Activated CD8-positive, alpha-beta T cell treated with anti-CD3 and anti-CD28 coated beads for 36 hours (primary cell): ENCODE data around the gene MAST4. TPM values are rescaled to one million over a fixed set of nuclear protein-coding genes. Genes with fewer than 3 reads are reported as not detected.

Experiments used
- ATAC-seq: fragments of 200-7000 bp; cut with Tn5 transposase; one replicate; pipeline ENCODE4 v1.10.0; 2021; ENCODE audit warnings: mild to moderate bottlenecking, moderate library complexity
- CTCF ChIA-PET: fragments of 350-600 bp; sonication (Branson Sonifier 250); formaldehyde crosslinking; loops from one replicate; lab custom pipeline; 2021; ENCODE audit warnings: antibody characterized with exemption; lab: Charles Lee
- POLR2A ChIA-PET: fragments of 350-600 bp; sonication (Branson Sonifier 250); formaldehyde crosslinking; loops from one replicate; lab custom pipeline; 2021; ENCODE audit warnings: antibody characterized with exemption; lab: Charles Lee
- DNase-seq: peaks from one replicate; pipeline ENCODE4 v3.0.0-alpha.2; 2020
- H3K27ac Mint-ChIP-seq: one replicate; pipeline ENCODE4 v1.8.0; 2021; ENCODE audit warnings: mild to moderate bottlenecking, mixed read lengths
- H3K27me3 Mint-ChIP-seq: one replicate; pipeline ENCODE4 v1.8.0; 2021; ENCODE audit warnings: mixed read lengths
- H3K36me3 Mint-ChIP-seq: one replicate; pipeline ENCODE4 v1.8.0; 2021; ENCODE audit warnings: low read depth, mixed read lengths
- H3K4me1 Mint-ChIP-seq: one replicate; pipeline ENCODE4 v1.8.0; 2021; ENCODE audit warnings: low read depth, mixed read lengths
- H3K4me3 Mint-ChIP-seq: one replicate; pipeline ENCODE4 v1.8.0; 2021; ENCODE audit warnings: mild to moderate bottlenecking, moderate library complexity, mixed read lengths
- H3K9me3 Mint-ChIP-seq: one replicate; pipeline ENCODE4 v1.8.0; 2021; ENCODE audit warnings: mixed read lengths
- intact Hi-C: fragments of 100-400 bp; cut with micrococcal nuclease; formaldehyde crosslinking; loops from one replicate; pipeline ENCODE4 v1.10.0; 2022
- total RNA-seq, 2 experiments: library from RNA; stranded (reverse); gene quantifications; one replicate each; pipeline ENCODE4 v1.2.3, GENCODE V29; 2021
- TF ChIP-seq, protein P1 (sequence below): fragments of 200-600 bp; IDR thresholded peaks from one replicate; pipeline ENCODE4 v1.8.0; 2022; ENCODE audit warnings: antibody characterized with exemption, mild to moderate bottlenecking

Gene MAST4
- total RNA-seq, 2 experiments from 2014 or later: 7.6 to 10.0 TPM

DNA sequence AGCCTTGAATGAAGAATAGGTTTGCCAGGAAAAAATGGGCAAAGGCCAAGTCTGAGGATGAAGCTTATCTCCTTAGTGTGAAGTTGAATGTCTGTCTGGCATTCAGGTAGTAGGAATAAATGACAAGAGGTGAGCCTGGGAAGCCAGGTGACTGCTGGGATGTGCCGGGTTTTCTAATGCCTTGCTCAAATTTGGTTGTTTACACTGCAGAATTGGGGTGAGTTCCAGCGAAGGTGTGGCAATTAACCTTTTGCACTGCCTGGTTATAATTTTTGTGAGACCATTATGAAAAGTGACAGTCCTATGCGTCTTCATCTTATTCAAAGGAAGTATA, 73.6 kb downstream of the MAST4 start:
- peaks cover 4% of the 10 kb centered on the region for H3K27me3 Mint-ChIP-seq
- ChIA-PET CTCF (no interaction called here), POLR2A (no interaction called here)
- DNase-seq (no peak), ATAC-seq (no peak)
- H3K27ac Mint-ChIP-seq: no peak overlapping the region
- H3K4me1 Mint-ChIP-seq: no peaks in the 10 kb centered on the region
- H3K9me3 Mint-ChIP-seq: no peaks in the 10 kb centered on the region
- TF ChIP-seq, protein P1, sequence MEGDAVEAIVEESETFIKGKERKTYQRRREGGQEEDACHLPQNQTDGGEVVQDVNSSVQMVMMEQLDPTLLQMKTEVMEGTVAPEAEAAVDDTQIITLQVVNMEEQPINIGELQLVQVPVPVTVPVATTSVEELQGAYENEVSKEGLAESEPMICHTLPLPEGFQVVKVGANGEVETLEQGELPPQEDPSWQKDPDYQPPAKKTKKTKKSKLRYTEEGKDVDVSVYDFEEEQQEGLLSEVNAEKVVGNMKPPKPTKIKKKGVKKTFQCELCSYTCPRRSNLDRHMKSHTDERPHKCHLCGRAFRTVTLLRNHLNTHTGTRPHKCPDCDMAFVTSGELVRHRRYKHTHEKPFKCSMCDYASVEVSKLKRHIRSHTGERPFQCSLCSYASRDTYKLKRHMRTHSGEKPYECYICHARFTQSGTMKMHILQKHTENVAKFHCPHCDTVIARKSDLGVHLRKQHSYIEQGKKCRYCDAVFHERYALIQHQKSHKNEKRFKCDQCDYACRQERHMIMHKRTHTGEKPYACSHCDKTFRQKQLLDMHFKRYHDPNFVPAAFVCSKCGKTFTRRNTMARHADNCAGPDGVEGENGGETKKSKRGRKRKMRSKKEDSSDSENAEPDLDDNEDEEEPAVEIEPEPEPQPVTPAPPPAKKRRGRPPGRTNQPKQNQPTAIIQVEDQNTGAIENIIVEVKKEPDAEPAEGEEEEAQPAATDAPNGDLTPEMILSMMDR: no peak
- H3K4me3 Mint-ChIP-seq: no peak overlapping the region
- intact Hi-C loops: no loop called here
- no peaks in the 10 kb centered on the region for H3K36me3 Mint-ChIP-seq

DNA sequence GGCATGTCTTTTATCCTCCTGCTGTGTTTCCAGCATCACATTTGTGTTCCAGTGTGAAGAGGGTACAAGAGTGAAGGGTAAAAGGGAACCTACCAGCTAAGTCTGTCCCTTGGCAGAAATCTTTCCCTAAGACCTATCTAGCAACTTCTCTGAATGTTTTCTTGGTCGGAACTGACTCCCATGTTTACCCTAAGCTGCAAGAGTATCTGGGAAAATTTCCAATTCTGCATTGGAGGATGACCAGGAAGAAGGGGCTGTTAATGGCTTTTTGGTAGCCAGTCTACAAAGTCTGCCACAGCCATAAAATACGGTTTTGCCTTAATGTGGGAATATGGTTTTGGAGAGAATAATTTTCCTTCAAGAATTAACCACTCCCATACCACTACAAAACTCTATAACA, 75.1 kb downstream of the MAST4 start:
- Mint-ChIP-seq H3K4me1 (no peaks in the 10 kb centered on the region), H3K27ac (no peak overlapping the region), H3K4me3 (no peak overlapping the region), H3K9me3 (no peaks in the 10 kb centered on the region), H3K27me3 (peaks cover 9% of the 10 kb centered on the region), H3K36me3 (no peaks in the 10 kb centered on the region)
- ATAC-seq (no peak), DNase-seq (no peak)
- ChIA-PET CTCF (no interaction called here), POLR2A (no interaction called here)
- TF ChIP-seq, protein P1: no peak
- intact Hi-C loops: no loop called here

DNA sequence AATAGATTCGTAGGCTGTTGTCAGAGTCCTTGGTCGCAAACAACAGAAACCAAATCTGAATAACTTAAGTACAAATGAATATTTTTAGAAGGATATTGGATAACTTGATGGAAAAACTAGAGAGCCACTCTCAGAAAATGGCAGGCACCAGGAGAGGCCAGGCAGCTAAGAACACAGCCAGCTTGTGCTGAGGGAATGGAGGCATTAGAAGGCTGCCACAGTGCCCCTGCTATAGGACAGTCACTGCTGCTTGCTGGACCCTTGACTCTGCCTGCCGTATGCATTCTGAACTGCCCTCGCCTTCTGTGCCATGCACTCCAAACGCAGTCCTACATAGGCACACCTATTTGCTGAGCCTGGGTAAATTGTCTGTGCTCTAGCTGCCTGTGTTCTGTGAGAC, 78.6 kb downstream of the MAST4 start:
- ATAC-seq (no peak), DNase-seq (no peak)
- no peak overlapping the region for H3K27ac Mint-ChIP-seq
- H3K9me3 Mint-ChIP-seq: no peaks in the 10 kb centered on the region
- POLR2A ChIA-PET: no interaction called here
- TF ChIP-seq, protein P1: no peak
- H3K4me3 Mint-ChIP-seq: no peak overlapping the region
- intact Hi-C loops: no loop called here
- no peaks in the 10 kb centered on the region for H3K36me3 Mint-ChIP-seq
- H3K27me3 Mint-ChIP-seq: peaks cover 5% of the 10 kb centered on the region
- CTCF ChIA-PET: no interaction called here
- H3K4me1 Mint-ChIP-seq: no peaks in the 10 kb centered on the region

DNA sequence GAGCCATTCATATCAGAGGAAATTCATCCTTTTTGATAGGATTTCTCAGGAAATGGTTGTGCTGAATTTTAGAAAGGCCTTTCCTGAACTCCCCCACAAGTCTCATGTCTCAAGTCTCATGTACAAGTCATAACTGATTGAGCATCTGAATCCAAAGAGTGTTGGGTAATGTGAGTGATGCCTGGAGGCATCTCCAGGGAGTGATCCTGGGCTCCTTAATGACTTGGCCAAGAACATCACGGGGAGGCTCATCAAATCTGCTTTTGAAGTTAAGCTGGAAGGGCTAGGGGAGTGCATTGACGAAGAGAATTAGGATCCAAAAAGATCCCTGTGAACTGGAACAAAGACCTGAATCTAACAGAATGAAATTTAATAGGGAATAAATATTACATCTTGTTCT, 79.2 kb downstream of the MAST4 start:
- no peaks in the 10 kb centered on the region for H3K9me3 Mint-ChIP-seq
- no peaks in the 10 kb centered on the region for H3K36me3 Mint-ChIP-seq
- ATAC-seq: no peak
- H3K4me1 Mint-ChIP-seq: no peaks in the 10 kb centered on the region
- ChIA-PET CTCF (no interaction called here), POLR2A (no interaction called here)
- intact Hi-C loops: no loop called here
- no peak overlapping the region for H3K4me3 Mint-ChIP-seq
- H3K27me3 Mint-ChIP-seq: peaks cover 5% of the 10 kb centered on the region
- TF ChIP-seq, protein P1: no peak
- H3K27ac Mint-ChIP-seq: no peak overlapping the region
- no peak for DNase-seq

DNA sequence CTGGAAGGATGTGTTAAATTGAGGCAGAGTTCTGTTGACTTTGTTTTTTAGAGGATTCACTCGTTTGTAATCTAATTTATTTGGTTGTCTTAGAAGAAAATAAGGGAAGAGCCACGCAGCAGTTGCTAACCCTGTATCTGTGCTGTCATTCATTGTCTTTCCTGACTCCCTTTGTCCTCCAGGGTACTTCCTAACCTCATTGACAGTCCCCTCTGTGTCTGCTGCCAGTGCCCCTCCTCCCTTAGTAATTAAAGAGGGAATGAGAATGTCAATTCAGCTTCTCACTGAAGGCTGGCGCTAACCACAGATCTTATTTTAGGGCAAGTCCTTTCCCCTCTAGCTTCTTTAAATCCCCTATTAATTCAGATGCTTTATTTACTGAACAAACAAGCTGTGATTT, 84.0 kb downstream of the MAST4 start:
- intact Hi-C loops: no loop called here
- ChIA-PET POLR2A (no interaction called here), CTCF (no interaction called here)
- Mint-ChIP-seq H3K9me3 (no peaks in the 10 kb centered on the region), H3K4me3 (no peak overlapping the region), H3K27me3 (peaks cover 5% of the 10 kb centered on the region), H3K4me1 (no peaks in the 10 kb centered on the region), H3K27ac (no peak overlapping the region), H3K36me3 (no peaks in the 10 kb centered on the region)
- ATAC-seq: no peak
- TF ChIP-seq, protein P1: no peak
- DNase-seq: no peak
